ENCODE data around the gene PRELP.
"Not testable (repeated sequence)": the region's sequence is repeated elsewhere in the genome, so short reads cannot be mapped to it uniquely, and the experiment has no call there.

Gene PRELP

DNA sequence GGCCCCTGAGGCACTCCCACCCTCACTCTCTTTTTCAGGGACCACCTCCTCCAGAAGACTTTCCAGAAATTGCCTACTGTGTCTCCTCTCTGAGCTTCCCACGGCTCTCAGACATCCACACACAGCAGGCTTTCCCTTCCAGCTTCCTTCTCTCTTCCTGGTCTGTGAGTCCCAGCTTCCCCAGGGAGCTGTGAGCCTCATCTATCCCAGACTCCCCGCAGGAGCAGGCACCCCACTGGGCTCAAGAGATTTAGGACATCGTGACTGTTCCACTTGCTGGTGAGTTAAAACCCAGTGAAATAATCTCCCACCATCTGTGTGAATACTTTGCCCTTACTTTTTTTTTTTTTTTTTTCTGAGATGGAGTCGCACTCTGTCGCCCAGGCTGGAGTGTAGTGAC lies 22.0 kb upstream of the PRELP start:
- DNase-seq (ENCODE audit: low spot score): no peak

DNA sequence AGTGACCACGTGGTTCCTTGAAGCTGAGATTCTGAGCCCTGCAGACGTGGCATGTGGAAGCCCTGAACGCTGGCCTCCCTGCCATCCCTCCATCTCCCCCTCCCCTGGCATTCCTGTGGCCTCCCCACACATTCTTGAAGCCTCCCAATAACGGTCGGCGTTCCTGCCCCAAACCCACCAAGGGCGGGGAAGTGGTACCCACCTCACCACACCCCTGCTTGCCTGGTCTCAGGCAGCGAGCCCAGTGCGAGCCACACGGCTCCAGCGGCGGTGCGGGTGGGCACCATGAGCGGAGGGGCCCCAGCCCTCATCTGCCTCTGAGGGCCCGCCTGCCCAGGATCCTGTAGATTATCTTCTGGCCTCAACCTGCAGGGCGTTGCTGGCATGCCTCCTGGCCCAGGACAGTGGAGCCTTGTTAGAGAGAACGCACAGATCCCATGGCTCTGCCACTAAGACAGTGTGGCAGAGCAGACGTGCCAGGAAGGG lies 20.6 kb upstream of the PRELP start:
- no peak for DNase-seq (ENCODE audit: low spot score)

DNA sequence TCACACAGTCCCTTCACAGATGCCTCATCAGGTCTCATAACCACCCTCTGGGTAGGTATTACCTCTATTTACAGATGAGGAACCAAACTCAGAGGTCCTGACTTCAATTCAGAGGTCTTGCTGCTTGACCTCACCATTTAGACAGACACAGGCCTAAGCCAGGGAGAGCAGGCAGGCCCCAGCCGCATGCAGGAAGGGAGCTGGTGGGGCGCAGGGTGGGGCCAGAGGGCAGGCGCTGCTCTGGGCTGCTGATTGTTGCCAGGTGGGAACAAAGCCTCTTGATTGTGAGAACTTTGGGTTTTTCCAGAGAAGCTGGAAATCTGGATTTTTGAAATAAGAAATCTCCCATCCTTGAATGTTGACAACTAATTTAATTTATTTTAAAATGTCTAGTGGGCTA lies 19.9 kb upstream of the PRELP start:
- no peak for DNase-seq (ENCODE audit: low spot score)

DNA sequence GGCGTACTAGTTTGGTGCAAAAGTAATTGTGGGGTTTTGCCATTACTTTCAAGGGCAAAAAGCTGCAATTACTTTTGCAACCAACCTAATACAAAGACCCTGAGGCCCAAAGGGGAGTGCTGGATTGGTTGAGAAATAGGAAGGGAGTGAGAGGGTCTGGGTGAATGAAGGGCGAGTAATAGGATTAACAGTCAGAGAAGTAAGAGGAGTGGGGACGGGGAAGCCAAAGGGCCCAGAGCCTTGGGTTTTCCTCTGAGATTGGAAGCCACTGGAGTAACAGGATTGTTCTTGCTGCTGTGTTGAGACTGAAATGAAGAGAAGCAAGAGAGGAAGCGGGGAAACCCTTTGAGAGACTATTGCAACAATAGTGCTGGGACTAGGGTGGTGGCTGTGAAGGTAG lies 19.0 kb upstream of the PRELP start:
- DNase-seq (ENCODE audit: low spot score): no peak

DNA sequence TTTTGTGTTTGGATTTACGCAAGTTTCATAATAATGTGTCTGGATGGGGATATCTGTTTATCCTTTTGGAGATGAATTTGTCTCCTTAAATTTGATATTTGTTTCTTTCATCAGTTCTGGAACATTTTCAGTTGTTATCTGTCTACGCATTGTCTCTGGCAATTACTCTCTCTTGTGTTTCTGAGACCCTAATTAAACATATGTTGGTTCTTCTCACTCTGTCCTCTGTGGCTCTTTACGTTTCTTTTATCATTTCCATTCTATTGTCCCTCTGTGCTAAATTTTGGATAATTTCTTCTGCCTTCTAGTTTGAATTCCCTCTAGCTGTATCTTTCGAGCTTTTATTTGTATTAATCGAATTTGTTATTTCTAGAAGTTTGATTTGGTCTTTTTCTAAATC lies 17.5 kb upstream of the PRELP start:
- DNase-seq (ENCODE audit: low spot score): no peak

DNA sequence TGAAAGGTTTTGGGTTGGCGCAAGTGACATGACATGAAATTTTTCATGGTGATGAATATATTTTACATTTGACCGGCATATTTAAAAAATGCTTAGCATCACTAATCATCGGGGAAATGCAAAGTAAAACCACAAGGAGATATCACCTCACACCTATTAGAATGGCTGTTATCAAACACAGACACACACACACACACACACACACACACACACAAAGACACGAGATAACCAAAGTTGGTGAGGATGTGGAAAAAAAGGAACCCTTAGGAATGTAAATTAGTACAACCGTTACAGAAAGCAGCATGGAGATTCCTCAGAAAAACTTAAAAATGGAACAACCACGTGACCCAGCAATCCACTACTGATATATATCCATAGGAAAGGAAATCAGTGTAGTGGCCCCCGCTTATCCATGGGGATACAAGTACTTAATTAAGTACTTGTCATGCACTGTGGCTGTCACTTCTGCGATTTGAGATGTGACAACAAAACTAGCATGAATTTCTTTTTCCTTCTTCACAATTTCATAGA lies 15.9 kb upstream of the PRELP start:
- DNase-seq (ENCODE audit: low spot score): no peak

DNA sequence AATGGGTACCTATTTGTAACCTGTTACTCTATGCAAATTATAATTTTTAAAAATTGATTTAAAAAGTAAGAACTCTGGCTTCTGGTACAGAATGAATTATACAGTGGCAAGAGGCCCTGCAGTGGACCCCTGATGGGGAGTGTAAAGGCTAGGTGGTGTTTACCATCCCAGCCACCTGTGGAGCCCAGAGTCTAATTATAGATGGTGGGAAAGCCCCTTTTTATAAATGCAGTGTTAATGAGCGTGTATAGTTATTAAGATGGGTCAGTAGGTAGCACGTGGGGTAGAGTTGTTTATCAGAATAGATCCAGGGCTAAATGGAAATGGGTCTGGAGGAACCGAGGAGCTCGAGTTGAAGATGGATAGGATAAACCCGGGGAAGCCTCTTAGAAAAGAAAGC lies 13.9 kb upstream of the PRELP start:
- DNase-seq (ENCODE audit: low spot score): no peak

DNA sequence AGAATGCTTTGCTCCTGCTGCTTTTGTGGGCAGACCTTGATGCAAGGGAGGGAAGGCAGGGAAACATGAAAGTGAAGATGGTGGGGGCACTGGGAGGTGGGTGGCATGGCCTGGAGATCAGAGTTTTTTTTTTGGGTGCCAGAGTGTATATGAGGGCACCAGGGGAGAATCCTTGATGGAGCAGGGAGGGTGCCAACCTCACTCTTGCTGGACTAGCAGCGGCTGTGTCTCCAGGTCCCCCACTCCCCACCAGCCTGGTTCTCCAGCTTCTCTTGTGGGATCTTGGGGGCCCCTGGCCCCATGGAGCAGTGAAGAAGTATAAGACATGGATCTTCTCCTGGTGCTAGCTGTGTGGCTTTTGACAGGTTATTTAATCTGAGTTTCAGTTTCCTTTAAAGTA lies 13.5 kb upstream of the PRELP start:
- DNase-seq (ENCODE audit: low spot score): no peak

DNA sequence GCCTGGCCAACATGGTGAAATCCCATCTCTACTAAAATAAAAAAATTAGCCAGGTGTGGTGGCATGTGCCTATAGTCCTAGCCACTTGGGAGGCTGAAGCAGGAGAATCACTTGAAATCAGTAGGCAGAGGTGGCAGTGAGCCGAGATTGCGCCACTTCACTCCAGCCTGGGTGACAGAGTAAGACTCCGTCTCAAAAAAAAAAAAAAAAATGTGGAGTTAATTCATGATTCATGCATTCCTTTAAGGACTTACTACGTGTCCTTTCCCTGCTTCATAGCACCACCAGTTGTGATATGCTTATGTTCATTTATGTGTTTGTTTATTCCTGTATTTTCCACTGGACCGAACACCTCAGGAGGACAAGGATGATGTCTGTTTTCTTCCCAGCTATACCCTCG lies 12.7 kb upstream of the PRELP start:
- DNase-seq (ENCODE audit: low spot score): no peak

DNA sequence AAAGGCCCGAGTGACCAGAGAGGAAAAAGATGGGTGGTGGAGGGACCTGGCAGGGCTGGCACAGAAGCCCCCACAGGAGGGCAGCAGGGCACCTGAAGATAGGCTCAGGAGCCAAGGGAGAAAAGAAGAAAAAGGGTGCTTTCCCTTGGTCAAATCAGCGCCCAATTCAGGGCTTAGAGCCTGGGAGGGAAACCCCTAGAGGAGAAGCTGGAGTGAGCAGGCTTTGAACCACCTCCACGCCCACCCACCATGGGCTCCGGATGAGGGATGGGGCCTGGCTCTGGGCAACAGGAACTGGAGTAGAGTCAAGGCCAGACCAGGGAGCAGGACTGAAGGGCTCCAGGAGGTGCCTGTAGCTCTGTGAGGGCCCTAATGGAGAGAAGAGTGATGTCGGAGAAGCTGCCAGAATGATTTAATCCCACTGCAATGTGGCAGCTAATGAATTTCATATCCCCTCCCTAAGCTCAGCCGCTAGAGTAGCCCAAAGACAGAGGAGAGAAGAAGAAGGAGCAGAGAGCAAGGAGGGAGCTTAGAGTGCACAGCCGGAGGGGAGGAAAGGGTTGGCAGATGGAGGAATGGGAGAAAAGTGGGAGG lies 12.0 kb upstream of the PRELP start:
- DNase-seq (ENCODE audit: low spot score): no peak

DNA sequence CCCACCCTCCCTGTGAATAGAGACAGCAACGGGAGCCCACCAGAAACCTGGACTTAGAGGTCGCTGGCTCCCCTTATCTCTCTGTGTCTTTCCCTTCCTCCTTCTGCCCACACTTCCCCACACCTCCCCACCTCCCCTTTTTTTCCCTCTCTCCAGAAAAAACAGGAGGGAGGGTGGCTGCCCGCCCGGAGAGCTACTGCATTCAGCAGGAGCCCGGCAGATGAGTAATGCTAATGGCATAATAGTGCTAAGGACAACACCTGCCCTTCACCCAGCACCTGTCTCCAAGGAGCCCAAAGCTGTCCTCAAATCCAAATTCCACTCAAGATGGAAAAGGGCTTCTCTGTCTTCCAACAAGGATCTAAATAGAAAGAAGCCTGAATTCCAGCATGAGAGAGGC lies 11.4 kb upstream of the PRELP start:
- DNase-seq (ENCODE audit: low spot score): no peak

DNA sequence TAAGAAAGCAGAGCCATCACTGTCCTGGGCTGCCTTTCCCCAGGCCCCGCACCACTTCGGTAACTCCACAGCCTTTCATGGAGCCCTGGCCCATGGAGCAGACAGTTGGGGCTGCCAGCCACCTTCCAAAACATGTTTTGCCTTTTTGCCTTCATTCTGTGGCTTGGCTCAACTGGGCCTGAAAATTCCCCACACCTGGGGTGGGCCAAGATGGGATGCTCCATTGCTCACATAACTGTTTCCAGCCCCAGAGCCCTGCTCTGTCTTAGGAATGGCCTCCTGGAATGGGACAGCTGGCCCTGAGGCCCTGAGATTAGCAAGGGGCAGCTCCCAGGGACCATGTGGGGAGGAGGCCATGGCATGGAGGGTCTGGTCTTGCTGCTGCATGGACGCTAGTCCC lies 10.9 kb upstream of the PRELP start:
- no peak for DNase-seq (ENCODE audit: low spot score)

DNA sequence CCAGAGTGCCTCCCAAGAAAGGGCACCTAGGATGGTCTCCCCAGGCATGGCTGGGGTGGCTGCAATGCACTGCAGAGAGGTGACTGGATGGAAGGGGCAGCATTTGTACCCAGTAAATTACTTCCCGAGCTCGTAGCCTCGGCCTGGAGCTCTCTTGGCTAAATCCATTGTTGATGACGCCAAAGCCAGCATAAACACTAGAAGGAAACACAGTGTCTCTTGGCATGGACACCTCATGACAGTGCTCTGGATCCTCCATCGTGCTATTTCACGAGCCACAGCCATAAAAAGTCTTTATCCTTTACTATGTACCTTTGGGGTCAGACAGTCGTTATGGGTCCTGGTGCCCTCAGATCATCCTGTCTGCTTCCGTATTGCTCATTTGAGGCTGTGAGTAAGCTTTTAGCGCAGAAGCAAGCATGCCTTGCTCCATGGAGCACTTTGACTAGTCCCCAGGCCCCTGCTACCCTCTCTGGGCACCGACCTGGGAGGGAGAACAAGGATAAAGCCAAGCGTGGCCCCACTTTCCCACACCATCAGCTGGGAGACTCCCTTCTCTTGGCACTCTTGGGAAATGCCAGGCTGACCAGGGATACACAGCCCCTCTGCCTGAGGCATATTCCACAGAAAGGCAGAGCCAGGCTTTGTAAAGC lies 10.3 kb upstream of the PRELP start:
- no peak for DNase-seq (ENCODE audit: low spot score)

DNA sequence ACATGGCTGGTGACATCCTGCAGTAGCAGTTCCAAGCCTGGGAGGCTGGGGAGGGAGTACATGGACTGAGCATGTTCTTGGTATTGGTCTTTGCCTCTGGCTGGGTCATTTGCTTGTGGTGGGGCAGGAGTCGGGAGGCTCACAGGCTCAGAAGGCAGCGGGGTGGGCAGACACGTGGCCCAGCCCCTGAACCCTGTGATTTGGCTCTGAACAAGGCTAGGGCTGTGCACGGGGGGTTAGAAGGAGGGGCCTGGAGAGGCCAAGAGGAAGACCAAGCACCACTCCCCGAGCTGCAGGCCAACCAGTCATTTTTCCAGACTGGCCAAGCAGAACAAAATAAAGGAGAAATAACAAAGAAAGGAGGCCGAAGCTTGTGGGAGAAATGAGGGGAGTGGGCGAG lies 9.7 kb upstream of the PRELP start:
- no peak for DNase-seq (ENCODE audit: low spot score)

DNA sequence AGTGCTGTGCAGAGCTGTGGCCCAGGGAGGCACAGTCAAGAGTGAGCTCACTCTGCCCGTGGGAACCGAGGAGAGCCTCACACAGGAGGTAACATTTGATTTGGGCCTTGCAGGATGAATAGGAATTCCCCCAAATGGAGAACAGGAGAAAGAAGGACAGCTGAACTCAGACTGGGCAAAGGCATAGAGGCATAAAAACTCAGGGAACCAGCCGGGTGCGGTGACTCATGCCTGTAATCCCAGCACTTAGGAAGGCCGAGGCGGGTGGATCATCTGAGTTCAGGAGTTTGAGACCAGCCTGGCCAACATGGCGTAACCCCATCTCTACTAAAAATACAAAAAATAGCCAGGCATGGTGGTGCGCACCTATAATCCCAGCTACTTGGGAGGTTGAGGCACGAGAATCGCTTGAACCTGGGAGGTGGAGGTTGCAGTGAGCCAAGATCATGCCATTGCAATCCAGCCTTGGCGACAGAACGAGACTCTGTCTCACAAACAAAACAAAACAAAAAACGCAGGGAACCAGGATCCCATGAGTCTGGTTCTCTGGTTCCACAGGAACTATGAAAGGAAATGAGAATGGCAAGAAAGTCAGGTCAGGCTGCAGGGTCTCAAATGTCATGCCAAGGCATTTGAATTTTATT lies 8.6 kb upstream of the PRELP start:
- DNase-seq (ENCODE audit: low spot score): not testable (repeated sequence)

DNA sequence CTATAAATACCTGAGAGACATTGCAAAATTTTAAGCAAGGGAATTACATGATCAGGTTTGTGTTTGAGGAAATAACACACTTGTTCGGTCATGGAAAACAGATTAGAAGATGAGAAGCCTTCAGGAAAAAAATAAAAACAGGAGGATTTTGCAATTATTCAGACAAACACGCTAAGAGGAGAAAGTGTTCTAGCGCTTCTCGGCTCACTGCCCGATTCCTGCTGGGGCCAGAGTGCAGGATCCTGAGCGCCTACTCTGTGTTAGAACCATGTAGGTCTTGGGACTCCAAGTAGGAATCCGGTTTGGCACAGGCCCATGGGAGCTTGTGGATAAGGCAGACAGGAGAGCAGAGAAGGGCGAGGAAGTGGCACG lies 8.1 kb upstream of the PRELP start:
- no peak for DNase-seq (ENCODE audit: low spot score)

DNA sequence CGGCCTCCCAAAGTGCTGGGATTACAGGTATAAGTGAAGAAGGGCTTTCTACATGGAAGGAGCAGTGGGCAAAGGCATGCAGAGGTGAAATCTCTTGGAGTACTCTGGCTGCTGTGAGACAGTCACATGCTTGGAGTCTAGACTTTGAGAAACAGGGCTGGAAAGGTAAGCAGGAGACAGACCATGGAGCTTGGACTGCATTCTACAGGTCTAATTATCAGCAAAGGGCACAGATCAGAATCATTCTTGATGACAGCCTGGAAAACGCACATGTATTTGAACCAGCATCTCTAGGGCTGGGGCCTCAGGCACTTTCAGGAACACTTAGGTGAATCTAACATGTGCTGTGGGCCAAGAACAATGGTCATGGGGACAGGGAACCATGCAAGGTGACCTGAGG lies 7.3 kb upstream of the PRELP start:
- no peak for DNase-seq (ENCODE audit: low spot score)

DNA sequence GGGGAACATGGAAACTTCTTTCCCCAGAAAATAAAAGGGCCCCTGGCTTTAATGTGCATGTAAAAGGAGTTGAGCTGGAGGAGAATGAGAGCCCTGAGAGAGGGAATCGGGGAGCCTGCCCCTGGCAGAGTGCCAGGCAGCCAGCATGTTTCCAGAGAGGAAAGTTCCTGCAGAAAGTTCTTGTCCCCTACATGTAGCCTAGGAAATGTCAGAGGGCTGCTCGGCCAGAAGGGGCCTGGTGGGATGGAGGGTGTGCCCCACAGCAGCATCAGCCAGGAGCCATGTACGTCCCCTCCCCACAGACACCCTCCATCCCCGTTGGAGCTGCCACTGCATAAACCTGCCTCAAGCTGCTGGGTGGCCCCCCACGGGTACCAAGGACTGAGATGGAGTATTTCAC lies 5.4 kb upstream of the PRELP start:
- no peak for DNase-seq (ENCODE audit: low spot score)

DNA sequence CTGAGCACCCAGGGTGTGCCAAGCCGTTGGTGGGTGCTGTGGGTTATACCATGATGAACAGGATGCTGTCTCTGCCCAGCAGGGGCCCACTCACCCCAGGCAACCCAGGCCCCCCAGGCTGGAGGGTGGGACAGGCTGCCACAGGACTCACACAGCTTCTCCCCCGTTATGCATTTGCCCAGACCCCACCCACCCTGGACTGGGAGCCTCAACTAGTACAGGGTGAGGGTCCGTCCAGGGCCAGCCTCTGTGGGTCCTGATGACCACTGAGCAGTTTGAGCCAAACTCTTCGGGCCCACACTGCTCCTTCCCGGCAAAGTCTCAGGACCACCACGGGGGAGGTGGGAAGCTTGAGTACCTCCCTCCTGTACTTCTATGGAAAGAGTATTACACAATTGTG lies 3.8 kb upstream of the PRELP start:
- DNase-seq (ENCODE audit: low spot score): no peak

DNA sequence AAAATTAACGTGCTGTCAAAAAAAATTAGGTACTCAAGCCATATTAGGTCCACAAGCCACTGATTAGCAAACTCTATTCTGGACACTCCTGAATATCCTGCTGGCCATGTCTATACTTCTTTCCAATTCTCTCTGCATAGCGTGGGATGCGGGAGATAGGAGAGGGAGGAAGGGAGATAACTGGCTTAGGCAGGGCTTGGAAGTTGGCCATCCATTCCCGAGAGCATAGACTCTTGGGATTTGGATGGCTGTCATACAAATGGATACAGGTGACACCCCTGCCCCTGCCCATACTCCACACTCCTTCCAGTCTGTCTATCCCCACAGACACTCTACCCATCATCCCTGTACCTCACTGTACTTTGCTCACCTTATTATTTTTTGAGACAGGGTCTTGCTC lies 2.3 kb upstream of the PRELP start:
- DNase-seq (ENCODE audit: low spot score): no peak

DNA sequence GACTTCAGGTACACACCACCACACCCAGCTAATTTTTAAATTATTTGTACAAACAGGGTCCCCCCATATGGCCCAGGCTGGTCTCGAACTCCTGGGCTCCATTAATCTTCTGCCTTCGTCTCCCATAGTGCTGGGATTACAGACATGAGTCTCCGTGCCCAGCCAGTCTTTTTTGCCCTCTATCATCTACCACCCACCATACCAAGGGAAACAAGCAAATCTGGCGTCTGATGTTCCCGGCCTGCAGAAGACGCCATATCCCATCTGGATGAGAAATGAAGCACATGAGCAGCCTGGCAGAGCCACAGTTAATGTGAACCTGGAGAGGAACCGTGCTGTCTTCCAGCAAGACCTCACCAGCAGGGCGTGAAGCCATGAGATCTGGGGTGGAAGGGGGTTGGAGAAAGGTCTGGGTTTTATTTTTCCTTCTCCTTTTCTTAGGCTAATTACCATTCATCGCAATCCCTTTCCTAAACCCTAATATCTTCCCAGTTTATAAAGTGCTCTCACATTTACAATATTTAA lies 1.8 kb upstream of the PRELP start:
- DNase-seq (ENCODE audit: low spot score): no peak

DNA sequence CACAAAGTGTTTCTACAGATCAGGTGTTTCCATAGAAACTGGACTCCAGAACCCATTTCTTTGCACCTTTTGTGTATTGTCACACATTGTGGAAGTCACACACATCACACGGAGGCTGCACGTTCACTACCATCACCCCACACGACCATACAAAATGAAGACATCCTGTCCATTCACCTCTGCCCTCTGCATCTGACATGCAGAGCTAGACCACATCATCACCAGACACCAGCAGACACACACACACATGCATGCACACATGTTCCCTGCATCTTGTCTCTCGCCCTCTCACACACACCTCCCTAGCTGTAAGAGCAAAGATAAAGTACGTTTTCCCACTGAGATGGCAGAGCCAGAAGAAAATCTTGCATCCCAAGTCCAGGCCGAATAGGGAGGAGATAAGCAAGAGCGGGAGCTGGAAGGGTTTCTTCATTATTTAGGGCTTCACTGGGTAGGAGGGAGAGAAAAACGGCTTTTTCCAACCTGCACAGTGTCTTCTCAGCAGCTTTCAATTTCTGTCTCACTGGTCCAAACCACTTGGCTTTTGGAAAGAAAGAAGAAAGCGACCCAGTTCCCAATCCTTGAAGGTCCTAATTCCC lies 709 bp downstream of the PRELP start:
- DNase-seq (ENCODE audit: low spot score): no peak

DNA sequence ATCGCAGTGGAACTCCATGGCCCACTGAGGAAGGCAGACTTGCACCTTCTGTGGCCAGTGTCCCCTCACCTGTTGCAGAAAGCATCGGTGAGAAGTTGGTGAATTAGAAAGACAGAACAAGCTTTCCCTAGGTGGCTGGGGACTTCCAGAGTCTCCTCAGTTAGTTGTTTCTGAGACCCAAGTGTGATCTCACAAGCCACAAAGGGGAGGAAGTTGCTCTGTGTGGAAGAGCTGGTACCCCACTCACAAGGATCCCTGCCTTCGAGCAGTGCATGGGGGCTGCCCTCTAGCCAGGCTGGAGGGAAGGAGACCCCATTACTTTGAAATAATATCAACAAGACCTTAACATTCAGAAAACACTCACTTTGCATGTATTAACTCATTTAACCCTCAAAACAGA lies 2.1 kb downstream of the PRELP start:
- no peak for DNase-seq (ENCODE audit: low spot score)
